ENCODE data around the gene JAK1. TPM values are rescaled to one million over a fixed set of nuclear protein-coding genes. Genes with fewer than 3 reads are reported as not detected.

JAK1 gene
- total RNA-seq, 1 donor from 2014 or later, result 106 TPM

- TF ChIP-seq CTCF (IDR thresholded peaks at IDR 0.05; ENCODE audit: borderline replicate concordance), result no peak
- no peak for DNase-seq
- H3K4me1 ChIP-seq, result peaks cover 17% of the 10 kb centered on the region
- H3K27me3 ChIP-seq (ENCODE audit: low read depth), result no peaks in the 10 kb centered on the region
- no peak overlapping the region for H3K4me3 ChIP-seq
- no peaks in the 10 kb centered on the region for H3K9me3 ChIP-seq (replicated peaks)
- peaks cover 93% of the 10 kb centered on the region for H3K36me3 ChIP-seq
- H3K27ac ChIP-seq (replicated peaks), result no peak overlapping the region
- intact Hi-C loops (cut with micrococcal nuclease), result no loop called here
Measured at GRCh38 chr1:64845831-64846425, 120.4 kb downstream of the JAK1 start.

DNA sequence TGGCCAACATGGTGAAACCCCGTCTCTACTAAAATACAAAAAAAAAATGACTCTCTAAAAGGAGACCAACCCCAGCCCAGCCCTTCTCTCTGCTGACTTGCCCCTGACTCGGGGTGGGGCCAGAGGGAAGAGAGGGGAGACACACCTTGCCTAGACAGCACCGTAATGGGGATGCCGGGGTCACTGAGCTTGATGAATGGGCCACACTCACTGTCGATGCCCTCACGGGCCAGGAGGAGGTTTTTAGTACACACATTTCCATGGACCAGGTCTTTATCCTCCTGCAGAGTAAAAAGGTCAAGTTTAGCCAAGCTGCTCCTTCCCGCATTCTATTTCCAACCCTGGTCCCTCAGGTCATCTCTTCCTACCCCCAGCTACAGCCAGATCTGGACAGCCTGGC lies 121.7 kb downstream of the JAK1 start:
- Histone ChIP-seq H3K27ac (replicated peaks) (no peak overlapping the region), H3K4me3 (no peak overlapping the region), H3K27me3 (ENCODE audit: low read depth) (no peaks in the 10 kb centered on the region), H3K4me1 (peaks cover 27% of the 10 kb centered on the region), H3K9me3 (replicated peaks) (no peaks in the 10 kb centered on the region), H3K36me3 (peaks cover 93% of the 10 kb centered on the region)
- DNase-seq, result no peak
- intact Hi-C loops (cut with micrococcal nuclease), result no loop called here
- TF ChIP-seq CTCF (IDR thresholded peaks at IDR 0.05; ENCODE audit: borderline replicate concordance), result no peak

DNA sequence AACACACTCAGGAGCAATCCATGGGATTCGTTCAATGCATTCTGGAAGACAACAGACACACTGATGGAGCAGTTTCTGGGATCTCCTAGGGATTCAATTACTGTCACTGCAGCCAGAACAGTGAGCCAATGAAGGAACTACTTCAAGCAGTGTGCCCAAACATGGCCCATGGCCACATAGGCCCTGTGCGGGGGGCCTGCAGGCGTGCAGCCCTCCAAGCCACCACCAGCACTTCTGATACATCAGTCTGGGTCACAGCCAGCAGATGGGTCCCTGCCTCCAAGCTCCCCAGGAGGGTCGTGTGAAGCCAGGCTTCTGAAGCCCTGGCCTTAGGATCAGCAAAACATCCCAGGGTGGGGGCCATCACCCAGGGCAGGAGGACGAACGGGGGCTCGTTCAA lies 122.2 kb downstream of the JAK1 start:
- Histone ChIP-seq H3K4me1 (peaks cover 27% of the 10 kb centered on the region), H3K27me3 (ENCODE audit: low read depth) (no peaks in the 10 kb centered on the region), H3K4me3 (no peak overlapping the region), H3K36me3 (peaks cover 93% of the 10 kb centered on the region), H3K9me3 (replicated peaks) (no peaks in the 10 kb centered on the region), H3K27ac (replicated peaks) (no peak overlapping the region)
- intact Hi-C loops (cut with micrococcal nuclease), result no loop called here
- no peak for DNase-seq
- TF ChIP-seq CTCF (IDR thresholded peaks at IDR 0.05; ENCODE audit: borderline replicate concordance), result no peak

GRCh38 chr1:64843675-64844074 lies 122.7 kb downstream of the JAK1 start:
- intact Hi-C loops (cut with micrococcal nuclease), result no loop called here
- no peak for DNase-seq
- H3K9me3 ChIP-seq (replicated peaks), result no peaks in the 10 kb centered on the region
- TF ChIP-seq CTCF (IDR thresholded peaks at IDR 0.05; ENCODE audit: borderline replicate concordance), result no peak
- peaks cover 27% of the 10 kb centered on the region for H3K4me1 ChIP-seq
- no peaks in the 10 kb centered on the region for H3K27me3 ChIP-seq (ENCODE audit: low read depth)
- H3K4me3 ChIP-seq, result no peak overlapping the region
- H3K36me3 ChIP-seq, result peaks cover 90% of the 10 kb centered on the region
- H3K27ac ChIP-seq (replicated peaks), result no peak overlapping the region

GRCh38 chr1:64842224-64842623 lies 124.1 kb downstream of the JAK1 start:
- H3K9me3 ChIP-seq (replicated peaks), result no peaks in the 10 kb centered on the region
- TF ChIP-seq CTCF (IDR thresholded peaks at IDR 0.05; ENCODE audit: borderline replicate concordance), result no peak
- no peak overlapping the region for H3K4me3 ChIP-seq
- peaks cover 92% of the 10 kb centered on the region for H3K36me3 ChIP-seq
- H3K27me3 ChIP-seq (ENCODE audit: low read depth), result no peaks in the 10 kb centered on the region
- peaks cover 27% of the 10 kb centered on the region for H3K4me1 ChIP-seq
- intact Hi-C loops (cut with micrococcal nuclease), result no loop called here
- DNase-seq, result no peak
- H3K27ac ChIP-seq (replicated peaks), result peak overlapping the region; percentile 43

Measured in left ventricle myocardium inferior (tissue), 1 donor.